ENCODE data around the gene HOXD10.

GRCh38 chr2:176085861-176086771 lies 30.5 kb upstream of the HOXD10 start:
- TF ChIP-seq CTCF (IDR thresholded peaks at IDR 0.05) = peak in 2 of 4 experiments; percentile 22 to 46
- TF ChIP-seq POLR2A (IDR thresholded peaks at IDR 0.05) = no peak
- TF ChIP-seq POLR2AphosphoS5 (IDR thresholded peaks at IDR 0.05) = no peak

Measured in gastroesophageal sphincter (tissue), 3 donors.